Activated T-helper 1 cell treated with anti-CD3 and anti-CD28 coated beads, Interleukin-2, amount 50 U/mL, for 16 hours (primary cell): Measurements from ENCODE around the gene ITGA8.
"Not testable (repeated sequence)": the region's sequence is repeated elsewhere in the genome, so short reads cannot be mapped to it uniquely, and the experiment has no call there.

Source experiments
- DNase-seq, 2 donors: peaks; one replicate each; pipeline ENCODE4 v3.0.0-alpha.2; 2020; ENCODE audit warnings: low read depth in 1 of 2, low spot score in 1 of 2

Gene ITGA8

DNA sequence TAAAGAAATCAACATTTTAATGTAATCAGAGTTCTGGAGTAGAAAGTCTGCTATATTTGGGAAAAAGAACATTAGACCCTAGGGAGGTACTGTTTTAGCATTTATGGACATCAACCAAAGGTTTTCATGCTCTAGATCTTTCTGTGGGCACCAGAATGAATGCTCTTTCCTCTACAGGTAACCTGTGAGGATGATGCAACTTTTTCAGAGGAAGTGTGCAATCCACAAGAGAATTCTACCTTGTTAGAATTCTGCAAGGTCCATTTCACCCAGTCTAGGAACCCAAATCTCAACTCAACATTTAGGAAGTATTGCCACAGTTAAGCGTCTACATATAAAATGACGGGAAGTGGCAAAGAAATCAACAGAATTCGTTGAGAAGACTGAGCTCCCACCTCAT lies 208.8 kb downstream of the ITGA8 start:
- DNase-seq, result no peak

DNA sequence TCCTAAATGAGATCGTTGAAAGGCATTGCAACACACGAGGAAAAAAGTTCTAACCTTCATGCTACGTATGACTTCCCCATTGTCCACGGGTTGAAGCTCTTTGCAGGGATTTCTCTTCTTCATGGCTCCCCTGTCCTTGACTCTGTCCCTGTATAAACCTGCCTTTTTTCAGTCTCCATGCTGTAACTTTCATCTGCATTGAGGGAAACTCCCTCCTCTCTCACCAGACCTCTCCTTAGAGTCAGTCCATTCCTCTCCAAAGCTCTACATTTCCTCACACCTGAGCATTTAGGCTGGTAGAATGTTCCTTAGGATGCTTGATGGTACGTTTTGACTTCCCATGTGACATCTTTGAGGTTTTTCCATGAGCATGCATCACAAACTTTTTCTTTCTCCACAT lies 214.4 kb downstream of the ITGA8 start:
- no peak for DNase-seq

DNA sequence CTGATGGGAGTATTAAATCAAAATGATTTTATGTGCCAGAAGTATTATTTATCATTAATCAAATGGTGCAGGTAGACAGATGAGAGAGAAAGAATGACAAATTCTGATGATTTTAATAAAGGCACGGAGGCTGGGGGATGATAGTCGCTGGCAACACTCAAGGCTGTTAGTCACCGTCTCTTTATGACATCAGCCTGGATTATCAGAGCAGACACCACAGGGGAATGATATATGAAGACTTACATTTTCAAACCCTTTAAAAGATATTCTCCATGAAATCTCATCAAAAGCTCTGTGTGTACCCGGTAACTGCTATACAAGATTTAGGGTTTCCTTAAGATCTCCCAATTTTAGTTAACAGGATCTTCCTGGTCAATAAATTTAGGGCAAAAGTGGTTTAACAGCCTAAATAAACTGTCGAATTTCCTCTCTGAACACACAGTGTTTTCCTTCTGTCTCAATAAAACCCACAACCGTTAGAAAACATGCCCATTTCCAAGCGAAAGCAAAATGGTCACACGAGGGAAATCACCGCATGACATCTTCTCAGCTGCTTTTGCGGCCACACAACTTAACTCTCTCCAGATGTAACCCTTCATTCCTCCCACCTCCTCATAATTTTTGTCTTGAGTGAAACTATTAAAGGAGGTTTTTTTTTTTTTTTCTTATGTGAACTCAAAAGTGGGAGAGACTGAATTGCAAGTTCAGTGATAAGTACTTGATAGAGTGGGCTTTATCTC lies 215.5 kb downstream of the ITGA8 start:
- no peak for DNase-seq

DNA sequence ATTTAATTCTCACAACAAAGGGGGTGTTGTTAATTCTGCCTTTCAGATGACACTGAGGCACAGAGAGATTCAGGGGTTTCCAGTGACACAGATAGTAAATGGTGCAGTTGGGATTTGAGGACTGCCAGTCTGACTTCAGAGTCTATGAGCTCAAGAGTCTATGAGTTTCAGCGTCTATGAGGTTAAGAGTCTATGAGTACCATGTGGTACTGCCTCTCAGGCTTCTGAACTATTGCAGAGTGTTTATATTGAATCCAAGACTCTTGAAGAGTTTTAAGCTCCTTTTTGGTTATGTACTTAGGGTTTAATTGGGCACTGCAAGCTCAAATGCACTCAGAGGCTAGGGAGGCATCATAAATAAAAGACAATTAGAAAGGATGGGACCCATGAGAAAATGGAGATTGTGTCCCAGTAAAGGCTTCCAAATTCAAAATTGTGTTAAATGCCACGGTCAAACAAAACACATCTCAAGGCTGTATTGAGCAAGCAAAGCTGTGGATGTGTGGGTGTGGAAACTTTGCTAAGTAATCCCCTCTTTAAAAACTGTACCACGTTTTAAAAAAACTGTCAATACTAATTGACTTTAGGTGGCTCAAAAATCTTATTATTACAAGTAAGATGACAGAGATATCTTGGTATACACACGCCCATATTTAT lies 224.7 kb downstream of the ITGA8 start:
- no peak for DNase-seq

DNA sequence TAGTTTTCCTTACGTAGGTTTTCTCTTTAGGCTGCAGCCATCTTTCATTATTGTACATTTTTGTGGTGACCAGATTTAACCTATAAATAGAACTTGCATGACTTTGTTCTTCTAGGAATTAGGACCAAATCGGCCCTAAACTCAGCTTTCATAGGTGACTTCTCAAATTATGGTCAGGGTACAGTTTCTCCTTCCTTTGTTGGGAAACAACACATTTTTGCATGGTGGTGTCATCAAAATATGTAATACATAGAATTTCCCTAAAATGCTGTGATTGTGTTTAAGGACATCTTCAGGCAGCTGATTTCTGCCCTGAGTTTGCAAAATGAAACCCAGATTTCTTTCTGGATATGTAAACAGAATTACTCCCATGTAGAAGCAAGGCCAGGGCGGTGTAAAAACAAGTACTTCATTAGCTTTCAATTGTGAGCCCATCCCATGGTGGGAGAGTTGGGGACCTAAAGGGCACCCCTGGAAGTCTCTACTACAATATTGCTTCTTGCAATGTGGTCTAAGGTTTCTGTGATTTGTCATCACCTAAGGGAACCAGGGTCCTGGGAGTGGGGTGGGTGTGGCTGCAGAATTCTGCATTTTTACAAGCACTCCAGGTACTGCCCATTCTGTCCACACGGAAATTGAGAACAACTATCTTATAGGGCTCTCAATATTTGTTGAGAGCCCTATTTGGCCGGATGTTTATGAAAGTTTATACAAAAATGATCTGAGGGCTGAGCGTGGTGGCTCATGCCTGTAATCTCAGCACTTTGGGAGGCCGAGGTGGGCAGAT lies 227.7 kb downstream of the ITGA8 start:
- no peak for DNase-seq

DNA sequence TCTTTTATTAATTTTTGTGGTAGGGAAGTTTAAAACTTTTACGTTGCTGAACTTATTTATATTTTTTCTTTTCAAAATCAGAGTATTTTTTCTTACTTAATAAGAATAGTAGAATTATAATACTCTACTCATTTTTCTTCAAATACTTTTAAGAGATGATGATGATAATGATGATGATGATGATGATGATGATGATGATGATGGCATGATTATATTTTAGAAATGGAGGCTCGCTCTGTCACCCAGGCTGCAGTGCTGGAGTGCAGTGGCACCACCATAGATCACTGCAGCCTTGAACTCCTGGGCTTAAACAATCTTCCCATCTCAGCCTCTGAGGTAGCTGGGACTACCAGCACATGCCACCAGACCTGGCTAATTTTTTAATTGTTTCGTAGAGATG lies 230.3 kb downstream of the ITGA8 start:
- no peak for DNase-seq

DNA sequence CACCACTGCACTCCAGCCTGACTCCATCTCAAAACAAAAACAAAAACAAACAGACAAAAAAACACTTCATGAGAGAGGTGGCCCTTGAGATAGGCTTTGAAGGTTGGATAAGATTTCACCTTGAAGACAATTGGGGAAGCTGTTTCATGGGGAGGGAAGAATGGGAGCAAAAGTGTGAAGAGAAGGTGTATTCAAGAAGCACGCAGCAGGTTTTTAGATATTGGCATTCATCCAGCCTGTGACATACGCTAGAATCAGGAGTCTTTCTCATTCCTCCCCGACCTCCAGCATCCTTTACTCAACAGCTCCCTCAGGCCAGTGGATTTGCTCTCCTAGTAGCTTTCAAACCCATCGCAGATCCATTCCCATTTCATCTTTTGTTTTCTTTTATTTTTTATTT lies 232.3 kb downstream of the ITGA8 start:
- no peak for DNase-seq

DNA sequence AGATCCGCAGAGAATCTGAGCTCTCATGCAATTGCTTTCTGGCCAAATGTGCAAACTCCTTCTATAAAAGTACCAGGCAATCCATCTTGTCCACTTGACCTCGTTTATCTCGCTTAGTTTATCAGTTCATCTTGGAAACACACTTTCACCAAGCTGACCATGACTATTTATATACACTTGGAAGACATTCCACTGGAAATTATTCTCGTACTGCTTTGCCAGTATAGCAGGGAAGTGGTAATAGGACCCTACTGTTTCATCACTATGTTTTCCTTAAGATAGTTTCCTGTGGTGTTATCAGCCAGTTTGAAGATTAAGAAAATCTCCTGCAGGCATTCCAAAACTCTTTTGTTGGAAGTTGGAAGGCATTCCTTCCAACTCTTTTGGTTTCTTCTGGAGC lies 233.3 kb downstream of the ITGA8 start:
- no peak for DNase-seq

DNA sequence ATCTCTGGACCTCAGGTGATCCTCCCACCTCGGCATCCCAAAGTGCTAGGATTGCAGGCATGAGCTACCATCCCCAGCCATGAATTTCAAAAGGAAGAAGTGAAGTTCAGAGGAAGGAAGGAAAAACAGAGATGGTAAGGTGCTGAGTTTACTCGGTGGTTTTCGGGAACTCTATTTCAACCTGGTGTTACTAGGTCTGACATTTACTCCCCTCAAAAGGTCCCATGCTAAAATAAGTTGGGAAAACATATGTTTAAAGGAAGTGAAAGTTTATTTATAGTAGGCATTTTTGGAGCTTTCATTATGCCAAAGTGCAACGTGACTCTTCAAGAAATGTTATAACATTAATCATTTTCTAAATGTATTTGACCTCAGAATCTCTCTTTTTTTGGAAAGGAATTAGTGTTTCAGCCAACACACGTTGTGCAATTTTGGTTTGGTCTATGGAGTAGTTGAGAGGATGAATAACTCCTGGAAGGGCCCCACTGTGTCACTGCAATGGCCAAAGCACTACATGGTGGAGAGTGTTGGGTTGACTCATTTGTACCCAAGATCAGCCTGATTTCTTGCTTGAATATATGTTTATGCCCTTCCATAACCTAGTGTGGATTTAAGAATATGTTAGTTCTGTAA lies 233.9 kb downstream of the ITGA8 start:
- DNase-seq, result no peak

DNA sequence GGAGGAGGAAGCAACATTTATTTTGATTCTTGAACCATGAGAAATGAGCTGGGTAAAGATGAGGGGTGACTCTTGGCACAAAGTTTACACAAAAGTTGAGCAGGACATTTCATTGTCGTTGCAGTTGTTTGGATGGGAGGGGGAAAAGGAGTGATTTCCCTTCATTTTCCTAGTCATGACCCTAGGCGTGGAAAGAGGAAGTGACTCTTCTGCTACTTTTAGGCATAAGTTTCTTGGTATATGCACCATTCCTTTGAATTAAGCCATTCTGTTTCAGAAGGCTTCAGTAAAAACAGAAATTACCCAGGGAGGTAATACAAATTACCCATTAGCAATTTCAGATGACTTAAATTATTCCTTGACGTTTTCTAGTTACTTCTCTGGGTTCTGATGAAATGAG lies 234.7 kb downstream of the ITGA8 start:
- DNase-seq, result no peak

DNA sequence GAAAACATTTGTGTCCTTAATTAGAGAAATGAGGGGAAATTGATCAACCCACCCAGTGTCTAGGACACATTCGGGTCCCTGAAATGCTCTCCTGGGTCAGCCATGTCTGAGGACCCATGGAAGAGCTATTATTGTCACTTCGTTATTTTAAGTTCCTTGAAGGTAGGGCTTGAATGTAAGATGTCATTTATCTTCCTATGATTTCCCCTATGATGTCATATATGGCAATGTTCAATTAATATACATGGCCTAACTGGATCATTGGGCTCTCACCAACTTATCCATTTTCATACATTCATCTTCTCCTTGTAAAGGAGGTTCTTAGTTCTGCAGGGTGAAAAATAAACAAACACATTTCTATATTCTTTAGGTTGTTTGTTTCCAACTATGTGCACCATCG lies 235.6 kb downstream of the ITGA8 start:
- no peak for DNase-seq

DNA sequence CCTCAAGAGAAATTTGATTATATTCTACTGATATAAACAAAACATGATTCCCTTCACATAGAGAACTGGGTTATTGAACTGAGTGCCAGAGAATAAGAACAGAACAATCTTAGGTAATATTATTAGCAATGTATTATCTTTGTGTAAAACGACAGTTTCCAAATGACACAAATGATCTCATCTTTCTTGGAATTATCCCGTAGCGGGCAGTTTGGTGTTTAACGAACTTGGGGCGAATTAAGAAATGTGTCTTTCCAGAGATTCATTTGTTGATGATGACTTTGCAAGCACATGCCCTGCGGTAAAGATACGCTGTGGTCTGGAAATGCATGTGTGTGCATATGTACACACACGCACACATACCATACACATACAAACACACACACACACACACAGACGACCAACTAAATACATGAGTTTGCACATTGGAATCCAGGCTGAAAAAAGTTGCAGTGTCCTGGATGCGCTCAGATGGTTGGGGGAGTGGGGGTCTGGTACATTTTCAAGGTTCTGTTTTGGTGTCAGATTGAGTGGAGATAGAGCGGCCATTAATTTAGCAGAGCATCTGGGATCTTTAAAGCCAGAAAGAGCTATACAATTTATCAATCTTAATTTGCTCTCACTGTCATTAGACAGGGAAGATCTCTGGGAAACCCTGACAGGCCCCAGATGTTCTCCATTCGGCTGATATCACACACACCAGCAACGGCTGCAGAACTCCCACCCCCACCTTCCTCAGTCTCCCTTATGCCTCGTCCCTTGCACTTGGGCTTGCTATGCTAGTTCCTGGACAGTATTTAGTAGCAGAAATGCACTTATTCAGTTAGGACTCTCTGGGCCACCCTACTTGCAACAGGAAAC lies 236.3 kb downstream of the ITGA8 start:
- no peak for DNase-seq

DNA sequence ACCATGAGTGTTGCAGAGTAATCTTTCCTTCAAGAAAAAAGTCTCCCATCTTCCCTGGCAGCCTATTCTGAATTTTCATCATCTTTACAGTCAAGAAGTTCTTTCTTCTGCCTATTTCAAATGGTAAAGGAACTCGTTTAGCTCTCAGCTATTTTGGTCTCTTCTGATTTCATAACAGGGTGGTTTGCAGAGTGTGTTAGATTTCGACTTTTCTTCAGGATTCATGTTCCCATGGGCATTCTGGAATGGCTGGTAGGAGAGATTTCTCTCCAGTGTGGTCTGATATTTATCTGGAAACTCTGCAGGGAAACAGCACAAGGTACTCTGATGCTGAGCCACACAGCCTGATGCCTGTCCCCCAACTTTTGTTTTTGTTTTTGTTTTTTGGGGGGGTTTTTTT lies 237.6 kb downstream of the ITGA8 start:
- no peak for DNase-seq

DNA sequence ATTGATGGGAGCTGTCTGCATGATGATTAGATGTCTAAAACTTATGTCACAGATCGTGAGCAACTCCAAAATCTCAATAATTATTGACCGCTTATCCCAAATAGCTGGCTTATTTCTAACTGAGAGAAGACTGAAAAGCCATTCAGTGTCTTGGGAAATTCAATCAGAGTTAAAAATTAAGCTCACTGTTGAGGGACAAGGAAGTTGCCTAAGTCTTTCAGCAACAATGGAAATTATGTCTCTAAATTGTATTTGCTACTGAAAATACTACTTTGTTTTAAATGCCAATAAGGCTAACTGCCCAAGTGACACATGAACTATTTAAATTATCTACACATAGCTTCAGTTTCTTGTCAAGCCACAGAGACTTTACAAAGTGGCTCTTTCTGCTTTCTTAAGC lies 240.8 kb downstream of the ITGA8 start:
- DNase-seq, result no peak

DNA sequence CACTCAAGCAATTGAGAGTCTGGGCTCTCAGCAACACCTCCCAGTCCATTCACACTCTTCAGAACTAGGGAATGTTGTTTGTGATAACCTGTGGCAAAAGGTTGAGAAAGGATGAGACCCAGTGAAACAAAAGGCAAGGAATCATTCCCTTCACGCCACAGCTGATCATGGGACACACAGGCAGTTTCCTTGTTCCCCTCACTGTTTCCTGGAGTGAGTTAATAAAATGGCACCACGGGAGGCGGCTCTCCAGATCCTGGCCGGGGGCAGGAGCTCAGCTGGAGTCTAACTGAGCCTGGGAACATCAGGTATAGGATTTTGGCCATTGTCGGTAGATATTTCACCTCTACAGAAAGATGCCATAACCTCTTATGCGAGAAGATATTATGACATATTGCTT lies 241.3 kb downstream of the ITGA8 start:
- DNase-seq, result no peak

DNA sequence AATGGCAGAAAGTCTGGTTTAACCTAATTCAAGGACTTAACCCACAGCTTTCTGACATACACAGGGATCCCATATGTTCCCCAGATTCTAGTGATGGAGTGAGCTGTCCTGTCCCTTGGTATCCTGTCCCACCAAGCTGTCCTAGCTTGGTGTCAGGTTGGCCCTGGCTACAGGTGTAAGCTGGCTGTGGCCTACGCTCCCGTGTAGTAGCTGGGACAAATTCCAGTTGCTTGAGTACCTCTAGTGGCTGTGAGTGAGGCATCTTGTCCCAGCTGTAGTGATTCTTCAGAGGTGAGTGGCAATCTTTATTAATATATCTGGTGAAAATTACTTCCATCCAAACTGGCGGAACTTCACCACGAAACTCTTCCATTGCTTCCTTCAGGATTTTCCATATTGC lies 243.4 kb downstream of the ITGA8 start:
- no peak for DNase-seq

DNA sequence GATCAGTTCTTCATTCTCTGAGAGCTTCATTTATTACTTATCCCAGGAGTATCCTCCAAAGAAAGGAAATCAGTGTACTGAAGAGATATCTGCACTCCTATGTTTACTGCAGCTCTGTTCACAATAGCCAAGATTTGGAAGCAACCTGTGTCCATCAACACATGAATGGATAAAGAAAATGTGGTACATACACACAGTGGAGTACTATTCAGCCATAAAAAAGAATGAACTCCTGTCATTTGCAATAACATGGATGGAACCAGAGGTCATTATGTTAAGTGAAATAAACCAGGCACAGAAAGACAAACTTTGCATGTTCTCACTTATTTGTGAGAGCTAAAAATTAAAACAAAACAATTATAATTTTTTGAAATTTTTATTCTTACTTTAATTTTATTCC lies 244.3 kb downstream of the ITGA8 start:
- DNase-seq, result not testable (repeated sequence)

DNA sequence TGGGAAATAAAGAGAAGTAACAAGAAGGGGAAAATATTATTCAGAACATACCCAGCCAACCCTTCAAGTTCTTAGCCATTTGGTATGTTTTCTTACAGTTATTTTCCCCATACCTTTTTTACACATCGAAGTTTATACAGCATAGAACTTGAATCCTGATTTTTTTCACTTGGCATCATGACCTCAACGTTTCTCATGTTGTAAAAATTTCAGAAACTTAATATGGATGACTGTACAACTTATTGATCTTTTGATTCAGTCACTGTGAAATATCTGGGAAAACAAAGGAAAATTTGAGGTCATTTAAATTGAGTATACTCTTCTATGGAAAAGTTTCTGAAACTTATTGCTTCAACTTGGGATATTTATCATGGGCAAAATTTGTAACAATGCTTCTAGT lies 245.1 kb downstream of the ITGA8 start:
- DNase-seq, result no peak

DNA sequence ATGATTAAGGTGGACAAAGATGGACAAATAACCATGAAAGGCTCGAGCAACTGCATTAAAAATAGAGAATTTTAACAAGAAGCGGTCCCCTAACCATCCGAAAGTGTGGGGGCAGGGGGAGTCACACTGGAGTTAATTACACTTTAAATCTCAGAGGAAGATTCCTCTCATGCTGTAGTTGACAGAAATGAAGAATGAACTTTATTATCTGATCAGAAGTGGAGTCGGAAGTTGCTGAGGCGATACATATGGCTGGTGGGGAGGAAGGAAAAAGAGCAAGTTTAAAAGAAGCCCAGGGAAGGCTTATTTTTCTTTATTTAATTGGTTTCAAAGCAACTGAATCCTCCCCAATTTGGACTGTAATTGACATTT lies 246.3 kb downstream of the ITGA8 start:
- DNase-seq, result no peak

DNA sequence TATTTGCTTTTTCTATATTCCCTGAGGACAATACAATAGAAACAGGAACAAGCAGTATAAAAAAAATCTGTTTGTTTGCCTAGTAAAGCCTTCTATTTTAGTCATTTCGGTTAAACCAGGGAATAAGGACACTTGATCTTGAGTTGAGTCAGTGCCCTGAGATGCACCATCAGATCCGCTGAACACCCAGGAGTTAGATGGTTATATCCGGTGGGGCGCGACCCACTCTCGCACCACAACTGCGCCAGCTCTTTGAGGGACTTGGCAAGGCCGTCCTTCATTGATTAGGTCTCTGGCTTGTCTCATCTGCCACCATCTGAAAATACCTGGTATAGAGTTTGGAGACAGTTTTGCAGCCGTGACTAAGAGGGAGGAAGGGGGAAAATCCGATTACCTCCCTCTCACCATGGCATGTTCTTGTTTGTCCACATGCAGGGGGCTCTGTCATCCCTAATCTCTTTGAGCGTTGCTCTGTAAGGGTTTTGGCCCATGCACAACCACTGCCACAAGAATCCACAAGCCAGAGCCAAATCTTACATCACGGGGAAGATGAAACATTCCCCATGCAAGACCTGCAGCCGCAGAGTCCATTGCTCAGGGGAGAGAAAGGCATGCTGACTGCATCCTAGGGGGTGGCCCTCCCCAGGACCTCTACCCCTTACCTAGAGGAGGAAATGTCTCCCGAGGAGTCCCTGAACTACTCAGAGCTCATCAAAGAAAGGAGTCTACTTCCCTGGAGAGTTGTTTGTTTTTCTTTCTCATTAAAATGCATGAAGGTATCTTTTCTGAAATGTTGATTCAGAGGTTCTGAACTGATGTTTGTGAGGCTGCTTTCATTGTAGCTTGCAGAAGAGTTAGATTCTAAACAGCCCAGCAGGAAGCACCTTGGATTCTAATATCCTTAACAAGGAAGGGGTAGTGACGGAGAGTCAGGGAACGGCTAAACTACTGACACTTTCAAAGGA lies 247.0 kb downstream of the ITGA8 start:
- DNase-seq, result no peak
